Heart right ventricle (tissue), 16 donors: ENCODE results near the gene STK35. TPM values are rescaled to one million over a fixed set of nuclear protein-coding genes. Genes with fewer than 3 reads are reported as not detected.

Experiments
- ATAC-seq, 8 donors: fragments of 200-7000 bp; cut with Tn5 transposase; one replicate each; pipeline ENCODE4 v1.9.1; 2020; ENCODE audit warnings: mild to moderate bottlenecking in 8 of 8, moderate library complexity in 8 of 8, moderate number of reproducible peaks in 1 of 8
- DNase-seq, 2 donors: peaks; one replicate each; pipeline ENCODE4 v3.0.0-alpha.2; 2020
- H3K27ac ChIP-seq, 10 donors: fragments of 200-600 bp; sonication (generic) in 2 of 10; one replicate each; pipeline versions ENCODE4 v1.5.0 to v1.8.0; 2020 to 2022; ENCODE audit warnings: mild to moderate bottlenecking in 3 of 10
- H3K27me3 ChIP-seq, 7 donors: fragments of 200-600 bp; one replicate each; pipeline ENCODE4 v1.8.0; 2021 to 2022; ENCODE audit warnings: mild to moderate bottlenecking in 2 of 7
- H3K36me3 ChIP-seq, 9 donors: fragments of 200-600 bp; sonication (generic) in 1 of 9; one replicate each; pipeline versions ENCODE4 v1.5.0 to v1.8.0; 2020 to 2022; ENCODE audit warnings: mild to moderate bottlenecking in 2 of 9
- H3K4me1 ChIP-seq, 9 donors: fragments of 200-600 bp; sonication (generic) in 1 of 9; one replicate each; pipeline versions ENCODE4 v1.5.0 to v1.8.0; 2020 to 2022; ENCODE audit warnings: mild to moderate bottlenecking in 4 of 9
- H3K4me3 ChIP-seq, 10 donors: fragments of 200-600 bp; sonication (generic) in 2 of 10; one replicate each; pipeline versions ENCODE4 v1.5.0 to v1.8.0; 2020 to 2022; ENCODE audit warnings: mild to moderate bottlenecking in 7 of 10, moderate library complexity in 2 of 10
- H3K9me3 ChIP-seq, 11 donors: fragments of 200-600 bp in 10 of 11; sonication (generic) in 2 of 11; one replicate each; pipeline versions ENCODE4 v1.5.0 to v1.8.0; 2013 to 2022; ENCODE audit warnings: mild to moderate bottlenecking in 2 of 11, control low read depth in 1 of 11, moderate library complexity in 1 of 11
- WGBS, 2 donors: extraction: QIAGEN DNeasy Blood & Tissue Kit; methylation state at CpG; one replicate each; pipeline ENCODE4 v1.1.7; 2013; ENCODE audit warnings: inconsistent platforms in 1 of 2; 5-methylcytosine and 5-hydroxymethylcytosine counted together
- intact Hi-C, 10 donors: fragments of 100-400 bp; cut with DNase I; formaldehyde crosslinking; loops; one replicate each; pipeline versions ENCODE4 v1.11.1 to v1.14.2; 2022
- polyA plus RNA-seq, 2 donors: library from polyadenylated mRNA; stranded (reverse); fragments of 200-250 nt; gene quantifications; one replicate each; pipeline ENCODE4 v1.2.3, GENCODE V29; 2013
- total RNA-seq, 10 donors: library from RNA; stranded (reverse); fragmentation: NEBNext Ultra II Directional in 3 of 10; extraction: Animal tissue kit (Norgen Biotek cat#: 25700) in 3 of 10; gene quantifications; one replicate each; pipeline versions ENCODE4 v1.2.1 to v1.2.4, GENCODE V29; 2021 to 2023
- TF ChIP-seq, protein P1 (sequence below), 9 donors: fragments of 200-600 bp; sonication (generic) in 2 of 9; IDR thresholded peaks; one replicate each; pipeline versions ENCODE4 v1.5.0 to v1.8.0; 2021 to 2022; ENCODE audit warnings: antibody characterized with exemption in 9 of 9, mild to moderate bottlenecking in 5 of 9, moderate library complexity in 1 of 9
- donor health status: Arrhythmogenic right ventricular cardiomyopathy.
- donor health status: ischemic (EF 13 %, LVEDD 7.1; RV severe dilation, severe dysfunction).
- donor health status: healthy with polysubstance abuse.
- donor health status: DM: no; HTN: yes; CAD: no.
- donor health status: DM: no; HTN: no; CAD: no.
- donor health status: ischemic (EF 25% LVEDD 6.9; RV normal size, moderate dysfunction).
- donor health status: ischemic (EF 25% LVEDD 5.7; RV mildly dilated, moderate dysfunction).
- donor health status: healthy.
- donor health status: DM: yes; HTN: yes; CAD: no.
- donor health status: Ischemic cardiomyopathy.
- donor health status: ischemic (EF 35%, LVEDD 5.7; RV mildly dilated, moderate dysfunction).
- donor health status: nonischemic (EF 11% LVEDD 7.7; RV severe dilation, severe dysfunction).
- donor health status: DM: yes; HTN: yes; CAD: no.
- donor health status: PGD.
- donor health status: ischemic (EF 29% LVEDD 5.4; RV normal size, mild dysfunction).
- donor health status: nonischemic (EF 23%, LVEDD 6.1; RV moderate dilation, normal function).

STK35 gene
- total and polyA plus RNA-seq, 12 donors: 5.4 to 17.2 (median 12.6) TPM

GRCh38 chr20:2130683-2131082, 29.1 kb downstream of the STK35 start:
- H3K27me3 ChIP-seq: no peaks in the 10 kb centered on the region
- no peak overlapping the region for H3K4me3 ChIP-seq
- no peaks in the 10 kb centered on the region for H3K9me3 ChIP-seq
- peak overlapping the region in 6 of 10 donors; percentile 11 to 53 (median 26) for H3K27ac ChIP-seq
- H3K36me3 ChIP-seq: peaks cover 0 to 10% (median 0%) of the 10 kb centered on the region in 9 donors
- WGBS, 2 donors: 82 to 88% methylated on average over 9 of the region's 9 CpGs
- intact Hi-C loops: no loop called here
- DNase-seq: no peak
- H3K4me1 ChIP-seq: peaks cover 32 to 95% (median 88%) of the 10 kb centered on the region in 9 donors
- ATAC-seq: no peak
- TF ChIP-seq, protein P1, sequence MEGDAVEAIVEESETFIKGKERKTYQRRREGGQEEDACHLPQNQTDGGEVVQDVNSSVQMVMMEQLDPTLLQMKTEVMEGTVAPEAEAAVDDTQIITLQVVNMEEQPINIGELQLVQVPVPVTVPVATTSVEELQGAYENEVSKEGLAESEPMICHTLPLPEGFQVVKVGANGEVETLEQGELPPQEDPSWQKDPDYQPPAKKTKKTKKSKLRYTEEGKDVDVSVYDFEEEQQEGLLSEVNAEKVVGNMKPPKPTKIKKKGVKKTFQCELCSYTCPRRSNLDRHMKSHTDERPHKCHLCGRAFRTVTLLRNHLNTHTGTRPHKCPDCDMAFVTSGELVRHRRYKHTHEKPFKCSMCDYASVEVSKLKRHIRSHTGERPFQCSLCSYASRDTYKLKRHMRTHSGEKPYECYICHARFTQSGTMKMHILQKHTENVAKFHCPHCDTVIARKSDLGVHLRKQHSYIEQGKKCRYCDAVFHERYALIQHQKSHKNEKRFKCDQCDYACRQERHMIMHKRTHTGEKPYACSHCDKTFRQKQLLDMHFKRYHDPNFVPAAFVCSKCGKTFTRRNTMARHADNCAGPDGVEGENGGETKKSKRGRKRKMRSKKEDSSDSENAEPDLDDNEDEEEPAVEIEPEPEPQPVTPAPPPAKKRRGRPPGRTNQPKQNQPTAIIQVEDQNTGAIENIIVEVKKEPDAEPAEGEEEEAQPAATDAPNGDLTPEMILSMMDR (IDR thresholded peaks at IDR 0.05): no peak

- no peak overlapping the region for H3K4me3 ChIP-seq
- H3K27ac ChIP-seq: peak overlapping the region in 5 of 10 donors; percentile 28 to 73 (median 67)
Measured at GRCh38 chr20:2131366-2131765, 29.7 kb downstream of the STK35 start.

GRCh38 chr20:2132461-2132901, 30.9 kb downstream of the STK35 start:
- Histone ChIP-seq H3K9me3 (no peaks in the 10 kb centered on the region), H3K36me3 (peaks cover 0 to 10% (median 0%) of the 10 kb centered on the region in 9 donors), H3K4me3 (no peak overlapping the region), H3K4me1 (peaks cover 29 to 95% (median 80%) of the 10 kb centered on the region in 9 donors), H3K27ac (peak overlapping the region in 8 of 10 donors; percentile 18 to 73 (median 50)), H3K27me3 (no peaks in the 10 kb centered on the region)
- intact Hi-C loops: no loop called here
- WGBS, 2 donors: 89 to 94% methylated on average over 3 of the region's 3 CpGs
- DNase-seq: no peak
- TF ChIP-seq, protein P1 (IDR thresholded peaks at IDR 0.05): no peak
- ATAC-seq: peak in 7 of 8 donors; percentile 16 to 73 (median 44)

More at GRCh38 chr20:2131366-2131765, 29.7 kb downstream of the STK35 start:
- intact Hi-C loops: no loop called here
- Histone ChIP-seq H3K4me1 (peaks cover 30 to 95% (median 84%) of the 10 kb centered on the region in 9 donors), H3K9me3 (no peaks in the 10 kb centered on the region), H3K36me3 (peaks cover 0 to 10% (median 0%) of the 10 kb centered on the region in 9 donors), H3K27me3 (no peaks in the 10 kb centered on the region)
- TF ChIP-seq, protein P1 (IDR thresholded peaks at IDR 0.05): no peak
- 94 to 99% methylated on average over 3 of the region's 3 CpGs for WGBS, 2 donors
- ATAC-seq (no peak), DNase-seq (no peak)

GRCh38 chr20:2133318-2134183, 31.9 kb downstream of the STK35 start:
- H3K36me3 ChIP-seq: peaks cover 0 to 3% (median 0%) of the 10 kb centered on the region in 9 donors
- 69 to 73% methylated on average over 9 of the region's 9 CpGs for WGBS, 2 donors
- TF ChIP-seq, protein P1 (IDR thresholded peaks at IDR 0.05): no peak
- ATAC-seq (peak in 6 of 8 donors; percentile 17 to 65 (median 26)), DNase-seq (no peak)
- intact Hi-C loops: no loop called here
- no peaks in the 10 kb centered on the region for H3K9me3 ChIP-seq
- peaks cover 26 to 95% (median 84%) of the 10 kb centered on the region in 9 donors for H3K4me1 ChIP-seq
- H3K27me3 ChIP-seq: no peaks in the 10 kb centered on the region
- H3K4me3 ChIP-seq: no peak overlapping the region
- H3K27ac ChIP-seq: peak overlapping the region in 8 of 10 donors; percentile 18 to 73 (median 43)
